Type B pancreatic cell (in vitro differentiated cells): ENCODE results near the gene PACRG. TPM values are rescaled to one million over a fixed set of nuclear protein-coding genes. Genes with fewer than 3 reads are reported as not detected.

ENCODE experiments used
- DNase-seq: peaks from one replicate; pipeline ENCODE4 v3.0.0; 2021; ENCODE audit warnings: mixed read lengths; ENCODE audit not compliant: unreplicated experiment; ENCODE audit errors: extremely low spot score
- H3K27ac Mint-ChIP-seq: 2 replicates; pipeline ENCODE4 v1.8.0; 2021; ENCODE audit warnings: mild to moderate bottlenecking, mixed read lengths
- H3K27me3 Mint-ChIP-seq: 2 replicates; pipeline ENCODE4 v1.8.0; 2021; ENCODE audit warnings: mixed read lengths
- H3K36me3 Mint-ChIP-seq: 2 replicates; pipeline ENCODE4 v1.8.0; 2021; ENCODE audit warnings: mixed read lengths
- H3K4me1 Mint-ChIP-seq: one replicate; pipeline ENCODE4 v1.8.0; 2021; ENCODE audit warnings: mixed read lengths; ENCODE audit not compliant: unreplicated experiment
- H3K4me3 Mint-ChIP-seq: 2 replicates; pipeline ENCODE4 v1.8.0; 2021; ENCODE audit warnings: mild to moderate bottlenecking, mixed read lengths
- H3K9me3 Mint-ChIP-seq: 2 replicates; pipeline ENCODE4 v1.8.0; 2021; ENCODE audit warnings: mixed read lengths
- total RNA-seq: library from RNA; stranded (reverse); gene quantifications from 2 replicates; pipeline ENCODE4 v1.2.1, GENCODE V29; 2021; ENCODE audit warnings: low replicate concordance
- TF ChIP-seq, protein P1 (sequence below): fragments of 200-600 bp; sonication (generic); conservative IDR thresholded peaks from 2 replicates; pipeline ENCODE4 v1.5.0; 2021; ENCODE audit warnings: antibody characterized with exemption, mild to moderate bottlenecking

The PACRG gene
- total RNA-seq, 1 donor from 2014 or later = 5.6 TPM

DNA sequence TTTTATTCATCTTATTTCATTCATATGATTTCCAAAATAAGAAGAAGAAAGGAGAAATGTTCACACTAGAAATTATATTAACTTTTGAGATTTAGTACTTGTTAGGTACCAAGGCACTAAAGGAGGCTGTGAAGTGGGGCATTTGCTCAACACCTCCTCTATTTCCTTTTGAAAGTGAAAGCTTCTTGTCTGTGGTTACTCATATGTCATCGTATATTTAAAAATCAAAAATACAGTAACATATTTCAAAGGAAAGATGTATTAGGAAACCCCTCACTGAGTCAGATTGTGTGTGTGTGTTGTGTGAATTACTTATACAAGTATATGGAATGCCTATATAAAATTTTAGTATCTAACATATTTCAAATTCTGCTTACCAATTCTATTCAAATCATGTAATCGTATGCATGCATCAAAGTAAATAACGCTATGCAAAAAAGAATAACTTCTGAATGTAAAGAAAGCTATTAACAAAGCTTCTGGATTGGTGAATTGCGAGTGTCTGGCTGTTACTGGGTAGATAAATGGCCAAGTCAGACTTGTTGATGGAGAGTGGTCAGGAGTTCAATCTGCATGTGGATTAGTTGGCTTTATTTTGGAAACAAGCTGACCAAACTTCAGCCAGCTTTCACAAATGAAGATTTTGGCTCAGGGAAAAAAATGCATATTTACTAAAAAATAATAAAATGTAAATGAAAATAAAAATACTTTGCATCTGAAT lies 70.9 kb downstream of the PACRG start:
- H3K4me1 Mint-ChIP-seq = no peaks in the 10 kb centered on the region
- DNase-seq = no peak
- TF ChIP-seq, protein P1, sequence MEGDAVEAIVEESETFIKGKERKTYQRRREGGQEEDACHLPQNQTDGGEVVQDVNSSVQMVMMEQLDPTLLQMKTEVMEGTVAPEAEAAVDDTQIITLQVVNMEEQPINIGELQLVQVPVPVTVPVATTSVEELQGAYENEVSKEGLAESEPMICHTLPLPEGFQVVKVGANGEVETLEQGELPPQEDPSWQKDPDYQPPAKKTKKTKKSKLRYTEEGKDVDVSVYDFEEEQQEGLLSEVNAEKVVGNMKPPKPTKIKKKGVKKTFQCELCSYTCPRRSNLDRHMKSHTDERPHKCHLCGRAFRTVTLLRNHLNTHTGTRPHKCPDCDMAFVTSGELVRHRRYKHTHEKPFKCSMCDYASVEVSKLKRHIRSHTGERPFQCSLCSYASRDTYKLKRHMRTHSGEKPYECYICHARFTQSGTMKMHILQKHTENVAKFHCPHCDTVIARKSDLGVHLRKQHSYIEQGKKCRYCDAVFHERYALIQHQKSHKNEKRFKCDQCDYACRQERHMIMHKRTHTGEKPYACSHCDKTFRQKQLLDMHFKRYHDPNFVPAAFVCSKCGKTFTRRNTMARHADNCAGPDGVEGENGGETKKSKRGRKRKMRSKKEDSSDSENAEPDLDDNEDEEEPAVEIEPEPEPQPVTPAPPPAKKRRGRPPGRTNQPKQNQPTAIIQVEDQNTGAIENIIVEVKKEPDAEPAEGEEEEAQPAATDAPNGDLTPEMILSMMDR = no peak
- no peaks in the 10 kb centered on the region for H3K27me3 Mint-ChIP-seq
- no peak overlapping the region for H3K4me3 Mint-ChIP-seq
- H3K27ac Mint-ChIP-seq = no peak overlapping the region
- no peaks in the 10 kb centered on the region for H3K9me3 Mint-ChIP-seq
- H3K36me3 Mint-ChIP-seq = no peaks in the 10 kb centered on the region

DNA sequence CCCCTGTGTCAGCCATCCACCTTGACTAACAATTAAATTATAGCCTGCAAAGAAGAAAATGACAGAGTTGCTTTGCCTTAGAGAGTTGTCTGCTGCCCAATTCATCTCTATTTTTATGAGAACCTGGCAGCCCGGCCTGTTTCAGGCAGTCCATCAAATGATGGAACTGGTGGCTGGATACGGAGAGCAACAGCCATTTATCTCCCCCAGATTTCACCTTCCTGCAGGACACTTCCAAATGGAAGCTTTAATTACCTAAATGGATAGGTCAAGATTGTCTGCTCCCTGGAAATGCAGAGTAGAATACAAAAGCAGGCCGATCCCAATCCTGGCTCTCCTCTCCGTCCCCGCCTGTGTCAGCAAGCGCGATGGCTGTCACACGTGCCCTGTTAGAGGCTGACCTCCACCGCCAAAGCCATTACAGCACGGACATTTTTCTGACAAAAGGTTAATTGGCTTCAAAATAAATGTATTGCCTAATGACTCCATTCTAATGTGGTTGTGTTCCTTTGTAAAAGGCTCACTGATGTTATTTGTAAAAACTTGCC lies 86.7 kb downstream of the PACRG start:
- TF ChIP-seq, protein P1 = no peak
- Mint-ChIP-seq H3K27me3 (peaks cover 3% of the 10 kb centered on the region), H3K9me3 (peaks cover 9% of the 10 kb centered on the region), H3K4me3 (no peak overlapping the region), H3K4me1 (peaks cover 6% of the 10 kb centered on the region), H3K36me3 (peaks cover 3% of the 10 kb centered on the region), H3K27ac (no peak overlapping the region)
- no peak for DNase-seq

DNA sequence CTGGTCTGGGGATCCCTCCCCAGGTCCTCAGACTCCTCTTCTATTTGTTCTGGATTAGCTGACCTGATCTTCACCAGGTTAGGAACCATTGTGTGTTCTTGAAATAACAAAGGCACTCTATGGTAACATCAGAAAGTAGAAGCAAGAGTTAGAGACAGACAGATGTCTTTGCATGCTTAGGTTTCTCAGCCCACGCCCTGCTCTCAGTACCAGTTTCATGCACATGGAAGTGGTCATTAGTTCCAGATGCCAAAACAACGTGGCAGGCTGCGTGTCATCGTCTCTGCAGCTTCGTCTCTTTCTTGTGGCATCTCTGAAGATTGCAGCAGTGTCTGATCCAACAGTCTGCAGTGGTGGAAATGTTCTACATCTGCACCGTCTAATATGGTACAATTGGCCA lies 89.4 kb downstream of the PACRG start:
- H3K27me3 Mint-ChIP-seq = peaks cover 3% of the 10 kb centered on the region
- no peak overlapping the region for H3K4me3 Mint-ChIP-seq
- H3K27ac Mint-ChIP-seq = no peak overlapping the region
- peaks cover 16% of the 10 kb centered on the region for H3K4me1 Mint-ChIP-seq
- no peaks in the 10 kb centered on the region for H3K9me3 Mint-ChIP-seq
- DNase-seq = no peak
- no peaks in the 10 kb centered on the region for H3K36me3 Mint-ChIP-seq
- TF ChIP-seq, protein P1 = no peak

DNA sequence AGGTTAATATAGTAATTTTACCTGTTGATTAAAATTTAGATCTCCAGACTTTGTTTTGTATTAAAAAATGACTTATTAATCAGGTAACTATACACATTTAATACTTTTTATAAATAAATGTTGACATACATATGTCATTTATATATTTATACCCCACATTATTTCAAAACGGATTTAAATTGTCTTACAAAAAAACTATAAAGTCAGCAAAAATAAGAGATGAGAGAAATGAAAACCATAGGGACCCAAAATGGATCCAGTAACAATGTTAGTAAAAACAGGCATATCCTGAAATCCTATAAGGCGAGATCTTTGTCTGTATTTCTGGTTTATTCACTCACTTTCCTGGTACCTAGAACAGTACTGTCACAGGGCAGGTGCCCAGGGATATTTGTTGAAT lies 91.5 kb downstream of the PACRG start:
- TF ChIP-seq, protein P1 = no peak

DNA sequence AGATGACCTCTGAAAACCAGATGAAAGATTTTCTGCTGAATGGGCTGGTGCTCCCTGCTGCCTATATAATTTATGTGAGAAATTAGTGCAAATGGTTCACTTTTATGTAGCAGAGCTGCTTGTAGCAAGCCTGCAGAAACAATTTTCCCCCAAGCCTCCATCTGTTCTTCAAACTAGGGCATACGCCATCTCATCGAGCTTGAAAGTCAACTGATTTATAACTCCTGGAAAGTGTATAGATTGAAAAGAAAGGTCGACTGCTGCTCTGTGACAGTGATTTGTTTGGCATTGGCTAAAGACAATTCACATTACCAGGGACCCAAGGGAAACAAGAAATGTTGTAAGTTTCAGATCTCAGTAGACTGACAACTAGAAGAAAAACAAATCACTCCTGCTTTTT lies 93.3 kb downstream of the PACRG start:
- H3K9me3 Mint-ChIP-seq = no peaks in the 10 kb centered on the region

More for the DNA sequence above, 91.5 kb downstream of the PACRG start:
- peaks cover 16% of the 10 kb centered on the region for H3K4me1 Mint-ChIP-seq
- no peaks in the 10 kb centered on the region for H3K36me3 Mint-ChIP-seq
- no peaks in the 10 kb centered on the region for H3K9me3 Mint-ChIP-seq
- H3K27me3 Mint-ChIP-seq = peaks cover 3% of the 10 kb centered on the region
- no peak for DNase-seq
- no peak overlapping the region for H3K4me3 Mint-ChIP-seq
- H3K27ac Mint-ChIP-seq = no peak overlapping the region

More for the DNA sequence above, 93.3 kb downstream of the PACRG start:
- no peak for DNase-seq
- Mint-ChIP-seq H3K27ac (no peak overlapping the region), H3K27me3 (peaks cover 3% of the 10 kb centered on the region), H3K36me3 (no peaks in the 10 kb centered on the region), H3K4me1 (peaks cover 10% of the 10 kb centered on the region), H3K4me3 (no peak overlapping the region)
- TF ChIP-seq, protein P1 = no peak
